Measurements from ENCODE around the gene B3GNT5.
A peak's percentile ranks its signal among the peaks of the same experiment; 100 is the strongest.

B3GNT5 gene

GRCh38 chr3:183267140-183267539, 14.1 kb downstream of the B3GNT5 start:
- no peak for DNase-seq

- DNase-seq: peak in 1 of 2 experiments; percentile 31
Observed at GRCh38 chr3:183268366-183268765, 15.3 kb downstream of the B3GNT5 start.

GRCh38 chr3:183269345-183269744, 16.3 kb downstream of the B3GNT5 start:
- DNase-seq: no peak

- DNase-seq: no peak
Observed at GRCh38 chr3:183270344-183270743, 17.3 kb downstream of the B3GNT5 start.

GRCh38 chr3:183272142-183272541, 19.1 kb downstream of the B3GNT5 start:
- DNase-seq: no peak

- DNase-seq: no peak
Observed at GRCh38 chr3:183272791-183273190, 19.7 kb downstream of the B3GNT5 start.

GRCh38 chr3:183274609-183275008, 21.6 kb downstream of the B3GNT5 start:
- DNase-seq: no peak

GRCh38 chr3:183275418-183275817, 22.4 kb downstream of the B3GNT5 start:
- peak in 1 of 2 experiments; percentile 48 for DNase-seq

GRCh38 chr3:183275937-183276336, 22.9 kb downstream of the B3GNT5 start:
- no peak for DNase-seq

- DNase-seq: no peak
Observed at GRCh38 chr3:183277260-183277659, 24.2 kb downstream of the B3GNT5 start.

GRCh38 chr3:183278479-183279088, 25.5 kb downstream of the B3GNT5 start:
- DNase-seq: peak; percentile 60 to 70

- no peak for DNase-seq
Observed at GRCh38 chr3:183279371-183279770, 26.3 kb downstream of the B3GNT5 start.

- no peak for DNase-seq
Observed at GRCh38 chr3:183281126-183281797, 28.2 kb downstream of the B3GNT5 start.

GRCh38 chr3:183283886-183284285, 30.8 kb downstream of the B3GNT5 start:
- DNase-seq: no peak

- DNase-seq: no peak
Observed at GRCh38 chr3:183284570-183284969, 31.5 kb downstream of the B3GNT5 start.

- DNase-seq: no peak
Observed at GRCh38 chr3:183285318-183285717, 32.3 kb downstream of the B3GNT5 start.

GRCh38 chr3:183285828-183286457, 32.9 kb downstream of the B3GNT5 start:
- peak; percentile 82 to 94 for DNase-seq

GRCh38 chr3:183287301-183287971, 34.4 kb downstream of the B3GNT5 start:
- no peak for DNase-seq

- no peak for DNase-seq
Observed at GRCh38 chr3:183288117-183288516, 35.1 kb downstream of the B3GNT5 start.

GRCh38 chr3:183290216-183290615, 37.2 kb downstream of the B3GNT5 start:
- DNase-seq: no peak

GRCh38 chr3:183291497-183292031, 38.5 kb downstream of the B3GNT5 start:
- DNase-seq: peak; percentile 53 to 56

- DNase-seq: no peak
Observed at GRCh38 chr3:183293966-183294365, 40.9 kb downstream of the B3GNT5 start.

GRCh38 chr3:183295211-183295610, 42.2 kb downstream of the B3GNT5 start:
- DNase-seq: no peak

All from NCI-H2081 (cell line).